Measurements from ENCODE around the gene ST8SIA1.

ST8SIA1 gene

DNA sequence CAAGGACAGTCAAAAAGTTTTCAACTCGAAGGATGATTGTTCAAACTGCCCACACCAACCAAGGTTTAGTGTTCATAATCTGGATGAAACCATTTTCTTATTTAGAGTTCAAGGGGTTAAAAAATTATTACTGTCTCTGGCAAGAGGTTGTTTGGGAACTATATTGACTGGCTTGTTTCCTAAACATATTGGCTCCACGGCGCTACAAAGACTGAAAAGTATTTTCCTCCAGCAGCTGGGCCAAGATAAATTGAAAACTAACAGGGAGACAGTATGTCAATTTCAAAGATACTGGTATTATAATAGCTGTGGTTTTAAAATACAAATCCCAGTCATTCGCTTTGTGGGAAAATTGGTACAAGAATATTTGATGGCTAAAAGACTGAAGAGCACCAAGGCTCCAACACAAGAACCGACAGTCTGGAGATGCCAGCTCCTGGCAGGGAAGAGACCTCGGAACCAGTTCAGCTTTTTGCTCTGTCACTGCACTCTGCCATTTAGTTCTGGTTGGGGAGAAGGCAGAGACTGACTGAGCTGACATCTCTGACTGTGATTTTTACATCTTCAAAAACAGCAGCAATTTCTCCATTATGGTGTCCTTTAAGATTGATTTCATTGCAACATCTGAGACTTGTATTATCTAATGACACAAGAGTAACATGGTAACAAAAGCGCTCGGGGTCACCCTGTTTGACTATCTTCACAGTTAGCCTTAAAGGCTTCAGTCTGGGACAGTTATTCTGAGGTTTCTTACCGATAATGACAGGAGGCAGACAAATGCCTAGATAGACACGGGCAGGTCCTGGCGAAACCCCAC lies 62.0 kb downstream of the ST8SIA1 start:
- Histone ChIP-seq H3K23ac (ENCODE audit: low read length) (no peak overlapping the region), H3K18ac (ENCODE audit: low read length) (no peak overlapping the region), H3K4me1 (ENCODE audit: control insufficient read depth in 1 of 2, insufficient read depth in 2 of 2, low read length in 2 of 2) (peaks cover 3 to 4% of the 10 kb centered on the region in 2 experiments), H3K4ac (ENCODE audit: low read depth, low read length) (no peak overlapping the region), H2BK12ac (ENCODE audit: low read length) (peak overlapping the region; percentile 83), H4K12ac (ENCODE audit: low read depth, low read length) (no peak overlapping the region), H3K4me3 (ENCODE audit: low read depth, low read length) (no peak overlapping the region), H3K27ac (ENCODE audit: low read depth, low read length) (no peak overlapping the region), H4K8ac (ENCODE audit: low read depth, low read length) (no peak overlapping the region), H2AFZ (ENCODE audit: insufficient read depth, low read length, poor library complexity) (no peak overlapping the region), H4K91ac (ENCODE audit: low read depth, low read length) (peak overlapping the region; percentile 64), H3K9ac (ENCODE audit: low read length) (no peak overlapping the region), H2AK5ac (ENCODE audit: low read length) (no peak overlapping the region), H3K79me1 (ENCODE audit: low read length) (peaks cover 4% of the 10 kb centered on the region), H3K4me2 (ENCODE audit: low read length) (no peak overlapping the region), H3K9me3 (ENCODE audit: insufficient read depth, low read depth, low read length) (no peaks in the 10 kb centered on the region), H2BK120ac (ENCODE audit: insufficient read depth, low read length, poor library complexity) (no peak overlapping the region), H2BK5ac (ENCODE audit: low read depth, low read length, poor library complexity) (no peak overlapping the region), H3K36me3 (ENCODE audit: control insufficient read depth in 1 of 2, insufficient read depth in 2 of 2, low read length in 2 of 2) (no peaks in the 10 kb centered on the region), H3K27me3 (ENCODE audit: insufficient read depth, low read length) (no peaks in the 10 kb centered on the region), H3K14ac (ENCODE audit: low read length) (no peak overlapping the region), H3K79me2 (ENCODE audit: control insufficient read depth, insufficient read depth, low read length, poor library complexity) (no peaks in the 10 kb centered on the region)
- DNase-seq, result no peak
- no CpG with 5 or more reads among the region's 11 CpGs for WGBS (ENCODE audit: extremely low coverage, insufficient coverage, insufficient read length)

- H3K4me1 ChIP-seq (ENCODE audit: control insufficient read depth in 1 of 2, insufficient read depth in 2 of 2, low read length in 2 of 2), result no peaks in the 10 kb centered on the region
- no peaks in the 10 kb centered on the region for H3K36me3 ChIP-seq (ENCODE audit: control insufficient read depth in 1 of 2, insufficient read depth in 2 of 2, low read length in 2 of 2)
- no CpG with 5 or more reads among the region's 2 CpGs for WGBS (ENCODE audit: extremely low coverage, insufficient coverage, insufficient read length)
- peak in 1 of 2 donors; percentile 52 for DNase-seq
- no peak overlapping the region for H4K91ac ChIP-seq (ENCODE audit: low read depth, low read length)
- H2BK5ac ChIP-seq (ENCODE audit: low read depth, low read length, poor library complexity), result no peak overlapping the region
- no peak overlapping the region for H4K8ac ChIP-seq (ENCODE audit: low read depth, low read length)
- H2BK120ac ChIP-seq (ENCODE audit: insufficient read depth, low read length, poor library complexity), result no peak overlapping the region
- no peak overlapping the region for H2AK5ac ChIP-seq (ENCODE audit: low read length)
- no peak overlapping the region for H3K18ac ChIP-seq (ENCODE audit: low read length)
- H4K12ac ChIP-seq (ENCODE audit: low read depth, low read length), result no peak overlapping the region
- H2BK12ac ChIP-seq (ENCODE audit: low read length), result no peak overlapping the region
- H3K79me1 ChIP-seq (ENCODE audit: low read length), result no peaks in the 10 kb centered on the region
- no peaks in the 10 kb centered on the region for H3K9me3 ChIP-seq (ENCODE audit: insufficient read depth, low read depth, low read length)
- H3K23ac ChIP-seq (ENCODE audit: low read length), result no peak overlapping the region
- no peak overlapping the region for H3K27ac ChIP-seq (ENCODE audit: low read depth, low read length)
- no peak overlapping the region for H3K4me3 ChIP-seq (ENCODE audit: low read depth, low read length)
- no peak overlapping the region for H3K9ac ChIP-seq (ENCODE audit: low read length)
- no peaks in the 10 kb centered on the region for H3K27me3 ChIP-seq (ENCODE audit: insufficient read depth, low read length)
- H2AFZ ChIP-seq (ENCODE audit: insufficient read depth, low read length, poor library complexity), result no peak overlapping the region
- no peak overlapping the region for H3K4me2 ChIP-seq (ENCODE audit: low read length)
- H3K4ac ChIP-seq (ENCODE audit: low read depth, low read length), result no peak overlapping the region
- H3K14ac ChIP-seq (ENCODE audit: low read length), result no peak overlapping the region
- no peaks in the 10 kb centered on the region for H3K79me2 ChIP-seq (ENCODE audit: control insufficient read depth, insufficient read depth, low read length, poor library complexity)
Measured at GRCh38 chr12:22271023-22271422, 63.5 kb downstream of the ST8SIA1 start.

DNA sequence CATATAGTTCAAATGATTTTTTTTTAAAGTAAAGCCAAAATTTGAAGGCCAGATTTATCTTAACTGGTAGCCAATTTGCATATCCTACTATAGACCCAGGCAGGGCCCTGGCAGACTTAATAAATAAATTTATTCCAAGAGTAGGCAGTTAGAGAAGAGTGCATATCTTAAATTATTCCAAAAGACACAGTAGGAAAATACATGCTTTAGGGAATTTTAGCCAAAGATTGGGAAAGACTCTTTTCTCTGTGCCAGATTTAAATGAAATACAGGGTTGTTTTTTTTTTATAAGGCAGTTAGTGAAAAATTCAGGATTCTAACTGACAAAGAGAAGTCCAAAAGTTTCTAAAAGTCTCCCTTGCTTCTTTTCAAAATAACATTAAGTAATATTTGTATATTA lies 65.5 kb downstream of the ST8SIA1 start:
- DNase-seq, result no peak
- Histone ChIP-seq H3K27me3 (ENCODE audit: insufficient read depth, low read length) (no peaks in the 10 kb centered on the region), H2BK120ac (ENCODE audit: insufficient read depth, low read length, poor library complexity) (no peak overlapping the region), H3K4me2 (ENCODE audit: low read length) (no peak overlapping the region), H3K14ac (ENCODE audit: low read length) (no peak overlapping the region), H2BK12ac (ENCODE audit: low read length) (no peak overlapping the region), H3K4me3 (ENCODE audit: low read depth, low read length) (no peak overlapping the region), H2AK5ac (ENCODE audit: low read length) (no peak overlapping the region), H3K9me3 (ENCODE audit: insufficient read depth, low read depth, low read length) (no peaks in the 10 kb centered on the region), H3K27ac (ENCODE audit: low read depth, low read length) (no peak overlapping the region), H3K4me1 (ENCODE audit: control insufficient read depth in 1 of 2, insufficient read depth in 2 of 2, low read length in 2 of 2) (no peaks in the 10 kb centered on the region), H3K9ac (ENCODE audit: low read length) (no peak overlapping the region), H3K4ac (ENCODE audit: low read depth, low read length) (no peak overlapping the region), H3K23ac (ENCODE audit: low read length) (no peak overlapping the region), H3K79me1 (ENCODE audit: low read length) (no peaks in the 10 kb centered on the region), H3K79me2 (ENCODE audit: control insufficient read depth, insufficient read depth, low read length, poor library complexity) (no peaks in the 10 kb centered on the region), H4K8ac (ENCODE audit: low read depth, low read length) (no peak overlapping the region), H3K36me3 (ENCODE audit: control insufficient read depth in 1 of 2, insufficient read depth in 2 of 2, low read length in 2 of 2) (no peaks in the 10 kb centered on the region), H4K12ac (ENCODE audit: low read depth, low read length) (no peak overlapping the region), H2AFZ (ENCODE audit: insufficient read depth, low read length, poor library complexity) (no peak overlapping the region), H3K18ac (ENCODE audit: low read length) (no peak overlapping the region), H2BK5ac (ENCODE audit: low read depth, low read length, poor library complexity) (no peak overlapping the region), H4K91ac (ENCODE audit: low read depth, low read length) (no peak overlapping the region)

DNA sequence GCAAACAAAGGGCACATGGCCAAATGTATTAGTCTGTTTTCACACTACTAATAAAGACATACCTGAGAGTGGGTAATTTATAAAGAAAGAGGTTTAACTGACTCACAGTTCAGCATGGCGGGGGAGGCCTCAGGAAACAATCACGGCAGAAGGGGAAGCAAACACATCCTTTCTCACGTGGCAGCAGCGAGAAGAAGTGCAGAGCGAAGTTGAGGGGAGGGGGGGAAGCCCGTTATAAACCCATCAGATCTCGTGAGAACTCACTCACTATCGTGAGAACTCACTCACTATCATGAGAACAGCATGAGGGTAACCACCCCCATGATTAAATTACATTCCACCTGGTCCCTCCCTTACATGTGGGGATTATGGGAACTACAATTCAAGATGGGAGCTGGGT lies 66.1 kb downstream of the ST8SIA1 start:
- Histone ChIP-seq H3K4me2 (ENCODE audit: low read length) (no peak overlapping the region), H2AK5ac (ENCODE audit: low read length) (no peak overlapping the region), H3K27me3 (ENCODE audit: insufficient read depth, low read length) (no peaks in the 10 kb centered on the region), H3K14ac (ENCODE audit: low read length) (no peak overlapping the region), H2BK5ac (ENCODE audit: low read depth, low read length, poor library complexity) (no peak overlapping the region), H3K9ac (ENCODE audit: low read length) (no peak overlapping the region), H3K4ac (ENCODE audit: low read depth, low read length) (no peak overlapping the region), H3K36me3 (ENCODE audit: control insufficient read depth in 1 of 2, insufficient read depth in 2 of 2, low read length in 2 of 2) (no peaks in the 10 kb centered on the region), H3K79me1 (ENCODE audit: low read length) (no peaks in the 10 kb centered on the region), H3K4me1 (ENCODE audit: control insufficient read depth in 1 of 2, insufficient read depth in 2 of 2, low read length in 2 of 2) (no peaks in the 10 kb centered on the region), H4K91ac (ENCODE audit: low read depth, low read length) (no peak overlapping the region), H2BK12ac (ENCODE audit: low read length) (peak overlapping the region; percentile 31), H4K8ac (ENCODE audit: low read depth, low read length) (no peak overlapping the region), H3K79me2 (ENCODE audit: control insufficient read depth, insufficient read depth, low read length, poor library complexity) (no peaks in the 10 kb centered on the region), H2BK120ac (ENCODE audit: insufficient read depth, low read length, poor library complexity) (no peak overlapping the region), H4K12ac (ENCODE audit: low read depth, low read length) (no peak overlapping the region), H3K4me3 (ENCODE audit: low read depth, low read length) (no peak overlapping the region), H3K27ac (ENCODE audit: low read depth, low read length) (no peak overlapping the region), H2AFZ (ENCODE audit: insufficient read depth, low read length, poor library complexity) (no peak overlapping the region), H3K18ac (ENCODE audit: low read length) (no peak overlapping the region), H3K9me3 (ENCODE audit: insufficient read depth, low read depth, low read length) (no peaks in the 10 kb centered on the region), H3K23ac (ENCODE audit: low read length) (no peak overlapping the region)
- WGBS (ENCODE audit: extremely low coverage, insufficient coverage, insufficient read length), result no CpG with 5 or more reads among the region's 8 CpGs
- no peak for DNase-seq

Data from trophoblast cell (in vitro differentiated cells and primary cell).